Panc1 (cell line): ENCODE results near the gene SERPINA12. TPM values are rescaled to one million over a fixed set of nuclear protein-coding genes. Genes with fewer than 3 reads are reported as not detected.

Experiments used
- ATAC-seq: fragments of 200-7000 bp; cut with Tn5 transposase; 2 replicates; pipeline ENCODE4 v1.9.1; 2020; ENCODE audit warnings: mild to moderate bottlenecking, moderate library complexity
- BruUV-seq: library from RNA; stranded (reverse); fragments of 400-500 nt; replicated peaks from 2 replicates; lab custom pipeline; 2021; lab: Mats Ljungman, UMichigan
- CTCF ChIA-PET: fragments of 300-600 bp; sonication (Branson Sonifier 250); formaldehyde crosslinking; loops from one replicate; lab custom pipeline; 2022; ENCODE audit warnings: antibody characterized with exemption; lab: Charles Lee
- POLR2A ChIA-PET: fragments of 300-600 bp; sonication (Branson Sonifier 250); formaldehyde crosslinking; loops from one replicate; lab custom pipeline; 2022; ENCODE audit warnings: antibody characterized with exemption; lab: Charles Lee
- DNase-seq: peaks from one replicate; pipeline ENCODE4 v3.0.0-alpha.2; 2010; ENCODE audit warnings: low read depth, low spot score
- H3K27ac ChIP-seq: 2 replicates; pipeline ENCODE4 v1.5.1; 2011; ENCODE audit warnings: mild to moderate bottlenecking, low read length, inconsistent platforms
- H3K27me3 ChIP-seq: fragments of 200-500 bp; sonication (Bioruptor generic); 2 replicates; pipeline ENCODE4 v1.6.0; 2014; ENCODE audit warnings: low read length, inconsistent platforms; ENCODE audit not compliant: control insufficient read depth, insufficient read depth
- H3K36me3 ChIP-seq: fragments of 200-500 bp; sonication (Bioruptor generic); 2 replicates; pipeline ENCODE4 v1.5.1; 2014; ENCODE audit warnings: inconsistent platforms, mild to moderate bottlenecking, low read length, moderate library complexity; ENCODE audit not compliant: control insufficient read depth, insufficient read depth
- H3K4me1 ChIP-seq: 2 replicates; pipeline ENCODE4 v1.5.1; 2011; ENCODE audit warnings: inconsistent platforms, mild to moderate bottlenecking, low read length, moderate library complexity; ENCODE audit not compliant: control insufficient read depth, insufficient read depth
- H3K4me3 ChIP-seq, 2 experiments: 2 replicates each; pipeline ENCODE4 v1.5.1; 2011 to 2012; ENCODE audit warnings: low read depth in 2 of 2, low read length in 2 of 2, mild to moderate bottlenecking in 2 of 2, inconsistent platforms in 1 of 2, moderate library complexity in 1 of 2
- H3K9me3 ChIP-seq: fragments of 200-500 bp; sonication (Bioruptor generic); 2 replicates; pipeline ENCODE4 v1.5.1; 2014; ENCODE audit warnings: low read depth, mild to moderate bottlenecking, inconsistent platforms, low read length, moderate library complexity; ENCODE audit not compliant: control insufficient read depth, insufficient read depth
- CTCF ChIP-seq: fragments of 450-650 bp; IDR thresholded peaks from 2 replicates; pipeline ENCODE4 v1.5.1; 2017; ENCODE audit warnings: mild to moderate bottlenecking
- POLR2AphosphoS5 ChIP-seq: IDR thresholded peaks from 2 replicates; pipeline ENCODE4 v1.6.1; 2012; ENCODE audit warnings: mild to moderate bottlenecking, low read depth, low read length, moderate library complexity
- REST ChIP-seq, 2 experiments: IDR thresholded peaks; 2 replicates each; pipeline ENCODE4 v1.6.1; 2011 to 2012; ENCODE audit warnings: low read depth in 2 of 2, control low read depth in 1 of 2, low read length in 1 of 2, mild to moderate bottlenecking in 1 of 2, moderate library complexity in 1 of 2; ENCODE audit not compliant: insufficient read depth in 1 of 2
- SIN3A ChIP-seq: IDR thresholded peaks from 2 replicates; pipeline ENCODE4 v1.6.1; 2012; ENCODE audit warnings: low read depth, mild to moderate bottlenecking, low read length, moderate library complexity, borderline replicate concordance; ENCODE audit not compliant: insufficient read depth
- TCF7L2 ChIP-seq: IDR thresholded peaks from 2 replicates; pipeline ENCODE4 v1.6.1; 2011; ENCODE audit warnings: mild to moderate bottlenecking, low read depth, low read length, inconsistent platforms
- in situ Hi-C: cut with HindIII; loops from 2 replicates; pipeline ENCODE4 v1.10.0; 2016; ENCODE audit warnings: low sequenced_read_pairs, low pct_unique_long_range_greater_than_20kb
- intact Hi-C: fragments of 100-400 bp; cut with micrococcal nuclease; formaldehyde crosslinking; loops from one replicate; pipeline ENCODE4 v1.10.0; 2022; ENCODE audit not compliant: unreplicated experiment
- total RNA-seq: library from RNA; stranded (reverse); gene quantifications from one replicate; pipeline ENCODE4 v1.2.1, GENCODE V29; 2021; ENCODE audit not compliant: unreplicated experiment

Gene SERPINA12
- total RNA-seq, 1 experiment from 2014 or later = not detected

GRCh38 chr14:94531187-94531586, 21.9 kb upstream of the SERPINA12 start:
- TF ChIP-seq POLR2AphosphoS5 (no peak), REST (IDR thresholded peaks at IDR 0.05; ENCODE audit: insufficient read depth in 1 of 2, low read depth in 2 of 2, low read length in 1 of 2) (no peak), CTCF (no peak), SIN3A (no peak)
- ChIA-PET POLR2A (no interaction called here), CTCF (no interaction called here)
- BruUV-seq = no TSS peak
- DNase-seq (no peak), ATAC-seq (no peak)
- Histone ChIP-seq H3K4me3 (no peak overlapping the region), H3K4me1 (no peaks in the 10 kb centered on the region), H3K27ac (no peak overlapping the region), H3K36me3 (no peaks in the 10 kb centered on the region), H3K27me3 (no peaks in the 10 kb centered on the region; the same call in 1 of the 2 replicates), H3K9me3 (no peaks in the 10 kb centered on the region)
- intact Hi-C loops (no loop called here), in situ Hi-C loops (no loop called here)

GRCh38 chr14:94524093-94524492, 14.8 kb upstream of the SERPINA12 start:
- POLR2A ChIA-PET = no interaction called here
- DNase-seq = no peak
- no peak overlapping the region for H3K4me3 ChIP-seq
- H3K4me1 ChIP-seq = no peaks in the 10 kb centered on the region
- no peaks in the 10 kb centered on the region for H3K36me3 ChIP-seq
- CTCF ChIA-PET = no interaction called here
- H3K9me3 ChIP-seq = no peaks in the 10 kb centered on the region
- intact Hi-C loops (no loop called here), in situ Hi-C loops (no loop called here)
- no peak for ATAC-seq
- H3K27ac ChIP-seq = no peak overlapping the region
- H3K27me3 ChIP-seq = no peaks in the 10 kb centered on the region; the same call in 1 of the 2 replicates
- BruUV-seq = no TSS peak
- TF ChIP-seq REST (IDR thresholded peaks at IDR 0.05; ENCODE audit: insufficient read depth in 1 of 2, low read depth in 2 of 2, low read length in 1 of 2) = no peak
- no peak for TF ChIP-seq SIN3A
- TF ChIP-seq CTCF = no peak
- no peak for TF ChIP-seq POLR2AphosphoS5
- TF ChIP-seq TCF7L2 = no peak
